Astrocyte (in vitro differentiated cells and primary cell): ENCODE measurements around the gene PTPRD. TPM values are rescaled to one million over a fixed set of nuclear protein-coding genes. Genes with fewer than 3 reads are reported as not detected.
A peak's percentile ranks its signal among the peaks of the same experiment; 100 is the strongest.

Experiments
- DNase-seq: peaks from one replicate; pipeline ENCODE4 v3.0.0-alpha.2; 2010; ENCODE audit warnings: low read depth
- FAIRE-seq: peaks from 2 replicates; lab custom pipeline; 2011; peaks lifted over from hg19 to GRCh38; lab: Jason Lieb, UNC
- H2AFZ ChIP-seq: 2 replicates; pipeline ENCODE4 v1.6.0; 2012; ENCODE audit warnings: low read depth, low read length, inconsistent platforms
- H3K27ac ChIP-seq: 2 replicates; pipeline ENCODE4 v1.5.1; 2011; ENCODE audit warnings: low read depth, low read length, inconsistent platforms
- H3K27me3 ChIP-seq: 2 replicates; pipeline ENCODE4 v1.6.0; 2011; ENCODE audit warnings: low read length, inconsistent platforms; ENCODE audit not compliant: insufficient read depth
- H3K36me3 ChIP-seq: 2 replicates; pipeline ENCODE4 v1.5.1; 2011; ENCODE audit warnings: low read length, inconsistent platforms; ENCODE audit not compliant: insufficient read depth
- H3K4me1 ChIP-seq: 2 replicates; pipeline ENCODE4 v1.5.1; 2011; ENCODE audit warnings: low read length, inconsistent platforms; ENCODE audit not compliant: insufficient read depth
- H3K4me2 ChIP-seq: 2 replicates; pipeline ENCODE4 v1.6.0; 2012; ENCODE audit warnings: low read length, inconsistent platforms
- H3K4me3 ChIP-seq: 2 replicates; pipeline ENCODE4 v1.5.1; 2011; ENCODE audit warnings: low read depth, mild to moderate bottlenecking, low read length, inconsistent platforms; ENCODE audit not compliant: insufficient read depth
- H3K79me2 ChIP-seq: 2 replicates; pipeline ENCODE4 v1.6.0; 2012; ENCODE audit warnings: mild to moderate bottlenecking, low read length, inconsistent platforms; ENCODE audit not compliant: insufficient read depth
- H3K9ac ChIP-seq: 2 replicates; pipeline ENCODE4 v1.6.0; 2012; ENCODE audit warnings: mild to moderate bottlenecking, low read length, inconsistent platforms
- H3K9me3 ChIP-seq: 2 replicates; pipeline ENCODE4 v1.5.1; 2012; ENCODE audit warnings: low read depth, mild to moderate bottlenecking, low read length, inconsistent platforms; ENCODE audit not compliant: insufficient read depth
- H4K20me1 ChIP-seq: 2 replicates; pipeline ENCODE4 v1.6.0; 2012; ENCODE audit warnings: low read length, inconsistent platforms; ENCODE audit not compliant: insufficient read depth
- H3K27ac Mint-ChIP-seq: one replicate; pipeline ENCODE4 v1.8.0; 2021; ENCODE audit warnings: mild to moderate bottlenecking, mixed read lengths; ENCODE audit not compliant: unreplicated experiment
- H3K27me3 Mint-ChIP-seq: one replicate; pipeline ENCODE4 v1.8.0; 2021; ENCODE audit warnings: low read depth, mixed read lengths; ENCODE audit not compliant: unreplicated experiment
- H3K36me3 Mint-ChIP-seq: one replicate; pipeline ENCODE4 v1.8.0; 2021; ENCODE audit warnings: low read depth, mixed read lengths; ENCODE audit not compliant: unreplicated experiment
- H3K4me1 Mint-ChIP-seq: one replicate; pipeline ENCODE4 v1.8.0; 2021; ENCODE audit warnings: low read depth, mixed read lengths; ENCODE audit not compliant: unreplicated experiment
- H3K4me3 Mint-ChIP-seq: one replicate; pipeline ENCODE4 v1.8.0; 2021; ENCODE audit warnings: mild to moderate bottlenecking, moderate library complexity, mixed read lengths; ENCODE audit not compliant: unreplicated experiment
- H3K9me3 Mint-ChIP-seq: one replicate; pipeline ENCODE4 v1.8.0; 2021; ENCODE audit warnings: mild to moderate bottlenecking, mixed read lengths; ENCODE audit not compliant: unreplicated experiment
- CTCF ChIP-seq: IDR thresholded peaks from 2 replicates; pipeline ENCODE4 v1.5.1; 2011; ENCODE audit warnings: low read depth, mild to moderate bottlenecking, inconsistent platforms, low read length, moderate library complexity; ENCODE audit not compliant: insufficient read depth
- EZH2 ChIP-seq: IDR thresholded peaks from 2 replicates; pipeline ENCODE4 v1.6.1; 2012; ENCODE audit warnings: mild to moderate bottlenecking, low read length, inconsistent platforms; ENCODE audit not compliant: insufficient read depth
- total RNA-seq: library from RNA; stranded (reverse); gene quantifications from 2 replicates; pipeline ENCODE4 v1.2.1, GENCODE V29; 2021

The PTPRD gene
- total RNA-seq, 1 donor from 2014 or later, result 88.1 TPM

GRCh38 chr9:8769153-8769552, 1843.6 kb downstream of the PTPRD start:
- TF ChIP-seq EZH2, result no peak
- no peak for TF ChIP-seq CTCF
- H3K4me1 Mint-ChIP-seq, result peaks cover 15% of the 10 kb centered on the region

GRCh38 chr9:8766096-8766495, 1846.7 kb downstream of the PTPRD start:
- Histone ChIP-seq H3K79me2 (no peaks in the 10 kb centered on the region), H3K4me1 (no peaks in the 10 kb centered on the region), H3K4me2 (no peak overlapping the region), H3K9ac (no peak overlapping the region), H3K27ac (no peak overlapping the region), H3K36me3 (no peaks in the 10 kb centered on the region), H4K20me1 (no peaks in the 10 kb centered on the region), H3K27me3 (no peaks in the 10 kb centered on the region), H3K9me3 (no peaks in the 10 kb centered on the region), H2AFZ (no peak overlapping the region), H3K4me3 (no peak overlapping the region)
- DNase-seq, result no peak
- TF ChIP-seq EZH2, result no peak
- no peak for TF ChIP-seq CTCF
- FAIRE-seq, result no peak
- Mint-ChIP-seq H3K9me3 (no peaks in the 10 kb centered on the region), H3K27me3 (no peaks in the 10 kb centered on the region), H3K4me1 (peaks cover 9% of the 10 kb centered on the region), H3K36me3 (no peaks in the 10 kb centered on the region), H3K4me3 (no peak overlapping the region), H3K27ac (no peak overlapping the region)

More at GRCh38 chr9:8769153-8769552, 1843.6 kb downstream of the PTPRD start:
- H3K9ac ChIP-seq, result no peak overlapping the region
- H4K20me1 ChIP-seq, result no peaks in the 10 kb centered on the region
- Mint-ChIP-seq H3K9me3 (no peaks in the 10 kb centered on the region), H3K27ac (no peak overlapping the region), H3K4me3 (no peak overlapping the region), H3K36me3 (no peaks in the 10 kb centered on the region), H3K27me3 (no peaks in the 10 kb centered on the region)
- no peak overlapping the region for H3K27ac ChIP-seq
- no peaks in the 10 kb centered on the region for H3K4me1 ChIP-seq
- no peaks in the 10 kb centered on the region for H3K9me3 ChIP-seq
- DNase-seq (no peak), FAIRE-seq (no peak)
- H3K4me2 ChIP-seq, result no peak overlapping the region
- H3K36me3 ChIP-seq, result no peaks in the 10 kb centered on the region
- no peaks in the 10 kb centered on the region for H3K79me2 ChIP-seq
- no peaks in the 10 kb centered on the region for H3K27me3 ChIP-seq
- H2AFZ ChIP-seq, result no peak overlapping the region
- H3K4me3 ChIP-seq, result no peak overlapping the region

- peaks cover 3% of the 10 kb centered on the region for H3K36me3 Mint-ChIP-seq
- no peaks in the 10 kb centered on the region for H3K36me3 ChIP-seq
- H3K27me3 Mint-ChIP-seq, result no peaks in the 10 kb centered on the region
- no peaks in the 10 kb centered on the region for H3K9me3 ChIP-seq
- FAIRE-seq, result no peak
- TF ChIP-seq CTCF (no peak), EZH2 (no peak)
- H2AFZ ChIP-seq, result no peak overlapping the region
- H3K4me2 ChIP-seq, result no peak overlapping the region
- H3K4me3 Mint-ChIP-seq, result no peak overlapping the region
- DNase-seq, result peak; percentile 7
- no peaks in the 10 kb centered on the region for H3K4me1 ChIP-seq
- H3K9ac ChIP-seq, result no peak overlapping the region
- H3K27ac Mint-ChIP-seq, result peak overlapping the region; percentile 80
- no peaks in the 10 kb centered on the region for H4K20me1 ChIP-seq
- H3K4me3 ChIP-seq, result no peak overlapping the region
- no peaks in the 10 kb centered on the region for H3K79me2 ChIP-seq
- peaks cover 6% of the 10 kb centered on the region for H3K9me3 Mint-ChIP-seq
- H3K4me1 Mint-ChIP-seq, result peaks cover 18% of the 10 kb centered on the region
- H3K27me3 ChIP-seq, result no peaks in the 10 kb centered on the region
- no peak overlapping the region for H3K27ac ChIP-seq
Observed at GRCh38 chr9:8764051-8764450, 1848.8 kb downstream of the PTPRD start.
